Keratinocyte (primary cell): Measurements from ENCODE around the gene CLOCK. TPM values are rescaled to one million over a fixed set of nuclear protein-coding genes. Genes with fewer than 3 reads are reported as not detected.
A peak's percentile ranks its signal among the peaks of the same experiment; 100 is the strongest.

Experiments
- DNase-seq: peaks from one replicate; pipeline ENCODE4 v3.0.0-alpha.2; 2011; ENCODE audit warnings: low read depth, missing footprints, low spot score
- FAIRE-seq: peaks from 2 replicates; lab custom pipeline; 2011; peaks lifted over from hg19 to GRCh38; lab: Jason Lieb, UNC
- H2AFZ ChIP-seq: 2 replicates; pipeline ENCODE4 v1.6.0; 2012; ENCODE audit warnings: low read length, control low read depth, inconsistent platforms; ENCODE audit not compliant: control insufficient read depth
- H3K27ac ChIP-seq: 2 replicates; pipeline ENCODE4 v1.5.1; 2011; ENCODE audit warnings: low read length; ENCODE audit not compliant: control insufficient read depth, insufficient read depth
- H3K27me3 ChIP-seq: 3 replicates; pipeline ENCODE4 v1.6.0; 2011; ENCODE audit warnings: low read length; ENCODE audit not compliant: control insufficient read depth, insufficient read depth; ENCODE audit errors: extremely low read depth
- H3K36me3 ChIP-seq, 2 experiments: 2 replicates in 1 of 2; 3 replicates in 1 of 2; pipeline ENCODE4 v1.5.1; 2011; ENCODE audit warnings: low read length in 2 of 2, mild to moderate bottlenecking in 1 of 2; ENCODE audit not compliant: control insufficient read depth in 2 of 2, insufficient read depth in 2 of 2; ENCODE audit errors: extremely low read depth in 1 of 2
- H3K4me1 ChIP-seq: 3 replicates; pipeline ENCODE4 v1.5.1; 2011; ENCODE audit warnings: low read length; ENCODE audit not compliant: control insufficient read depth, insufficient read depth; ENCODE audit errors: extremely low read depth
- H3K4me2 ChIP-seq: 3 replicates; pipeline ENCODE4 v1.6.0; 2011; ENCODE audit warnings: low read depth, low read length; ENCODE audit not compliant: control insufficient read depth, insufficient read depth; ENCODE audit errors: extremely low read depth
- H3K4me3 ChIP-seq, 3 experiments: fragments of 200-600 bp in 1 of 3; sonication (generic) in 1 of 3; 2 replicates in 2 of 3; 3 replicates in 1 of 3; pipeline ENCODE4 v1.5.1; 2011 to 2016; ENCODE audit warnings: low read length in 3 of 3, mild to moderate bottlenecking in 3 of 3, control low read depth in 2 of 3, inconsistent platforms in 1 of 3, low read depth in 1 of 3, mixed read lengths in 1 of 3, mixed run types in 1 of 3, moderate library complexity in 1 of 3; ENCODE audit not compliant: control insufficient read depth in 2 of 3, insufficient read depth in 2 of 3; ENCODE audit errors: extremely low read depth in 1 of 3
- H3K79me2 ChIP-seq: 2 replicates; pipeline ENCODE4 v1.6.0; 2012; ENCODE audit warnings: low read length; ENCODE audit not compliant: control insufficient read depth, insufficient read depth
- H3K9ac ChIP-seq: 3 replicates; pipeline ENCODE4 v1.6.0; 2011; ENCODE audit warnings: low read length; ENCODE audit not compliant: control insufficient read depth, insufficient read depth; ENCODE audit errors: extremely low read depth
- H3K9me1 ChIP-seq: 3 replicates; pipeline ENCODE4 v1.6.0; 2011; ENCODE audit warnings: low read length; ENCODE audit not compliant: control insufficient read depth, insufficient read depth; ENCODE audit errors: extremely low read depth
- H3K9me3 ChIP-seq: 2 replicates; pipeline ENCODE4 v1.5.1; 2012; ENCODE audit warnings: low read depth, low read length; ENCODE audit not compliant: control insufficient read depth
- H4K20me1 ChIP-seq: 3 replicates; pipeline ENCODE4 v1.6.0; 2011; ENCODE audit warnings: low read length; ENCODE audit not compliant: control insufficient read depth, insufficient read depth; ENCODE audit errors: extremely low read depth
- EZH2 ChIP-seq: IDR thresholded peaks from one replicate; pipeline ENCODE4 v1.6.1; 2012; ENCODE audit warnings: inconsistent platforms, mild to moderate bottlenecking, low read length, moderate library complexity
- dilution Hi-C: fragments of 300-500 bp; cut with MboI; formaldehyde crosslinking; loops from one replicate; pipeline ENCODE4 v1.7.0; 2020; ENCODE audit warnings: low sequenced_read_pairs; ENCODE audit not compliant: extremely low pct_ligation_motif_present
- polyA plus RNA-seq, 5 experiments: library from polyadenylated mRNA; depleted of rRNA in 3 of 5; stranded (reverse) in 3 of 5; stranded (forward) in 1 of 5; unstranded in 1 of 5; fragments of >200 nt; gene quantifications; 1 replicate in 1 of 5; 2 replicates in 3 of 5; 3 replicates in 1 of 5; pipeline versions ENCODE4 v1.2.1 to v1.2.3, GENCODE V29; 2011 to 2012; ENCODE audit warnings: missing spikeins in 2 of 5, low read depth in 1 of 5, low replicate concordance in 1 of 5
- TF ChIP-seq, protein P1 (sequence below), 3 experiments: IDR thresholded peaks in 1 of 3; conservative IDR thresholded peaks in 1 of 3; optimal IDR thresholded peaks in 1 of 3; 2 replicates in 2 of 3; 3 replicates in 1 of 3; pipeline versions ENCODE3 to v1.5.1; 2011; ENCODE audit warnings: low read length in 3 of 3, mild to moderate bottlenecking in 3 of 3, moderate library complexity in 2 of 3, control low read depth in 1 of 3, inconsistent platforms in 1 of 3; ENCODE audit not compliant: insufficient read depth in 2 of 3; ENCODE audit errors: extremely low read depth in 1 of 3

Gene CLOCK
- polyA plus RNA-seq, 1 donor (not counting 4 experiments of a cell fraction or from before 2014, with no cell fraction given), result 27.1 TPM

GRCh38 chr4:55561889-55562288, 15.2 kb upstream of the CLOCK start:
- Histone ChIP-seq H3K9ac (no peak overlapping the region), H3K27me3 (no peaks in the 10 kb centered on the region), H3K4me1 (no peaks in the 10 kb centered on the region), H3K27ac (no peak overlapping the region), H2AFZ (no peak overlapping the region), H4K20me1 (no peaks in the 10 kb centered on the region), H3K79me2 (no peaks in the 10 kb centered on the region), H3K4me3 (no peak overlapping the region), H3K9me3 (no peaks in the 10 kb centered on the region), H3K4me2 (no peak overlapping the region), H3K36me3 (no peaks in the 10 kb centered on the region), H3K9me1 (no peaks in the 10 kb centered on the region)
- dilution Hi-C loops, result no loop called here
- no peak for DNase-seq
- TF ChIP-seq, protein P1, sequence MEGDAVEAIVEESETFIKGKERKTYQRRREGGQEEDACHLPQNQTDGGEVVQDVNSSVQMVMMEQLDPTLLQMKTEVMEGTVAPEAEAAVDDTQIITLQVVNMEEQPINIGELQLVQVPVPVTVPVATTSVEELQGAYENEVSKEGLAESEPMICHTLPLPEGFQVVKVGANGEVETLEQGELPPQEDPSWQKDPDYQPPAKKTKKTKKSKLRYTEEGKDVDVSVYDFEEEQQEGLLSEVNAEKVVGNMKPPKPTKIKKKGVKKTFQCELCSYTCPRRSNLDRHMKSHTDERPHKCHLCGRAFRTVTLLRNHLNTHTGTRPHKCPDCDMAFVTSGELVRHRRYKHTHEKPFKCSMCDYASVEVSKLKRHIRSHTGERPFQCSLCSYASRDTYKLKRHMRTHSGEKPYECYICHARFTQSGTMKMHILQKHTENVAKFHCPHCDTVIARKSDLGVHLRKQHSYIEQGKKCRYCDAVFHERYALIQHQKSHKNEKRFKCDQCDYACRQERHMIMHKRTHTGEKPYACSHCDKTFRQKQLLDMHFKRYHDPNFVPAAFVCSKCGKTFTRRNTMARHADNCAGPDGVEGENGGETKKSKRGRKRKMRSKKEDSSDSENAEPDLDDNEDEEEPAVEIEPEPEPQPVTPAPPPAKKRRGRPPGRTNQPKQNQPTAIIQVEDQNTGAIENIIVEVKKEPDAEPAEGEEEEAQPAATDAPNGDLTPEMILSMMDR (optimal IDR thresholded peaks at IDR 0.05 in 1 of 3, IDR thresholded peaks at IDR 0.05 in 1 of 3, conservative IDR thresholded peaks at IDR 0.05 in 1 of 3; ENCODE audit: extremely low read depth in 1 of 3, insufficient read depth in 2 of 3, low read length in 3 of 3), result no peak
- no peak for TF ChIP-seq EZH2
- FAIRE-seq, result peak; percentile 43

GRCh38 chr4:55560096-55560495, 13.4 kb upstream of the CLOCK start:
- no peak overlapping the region for H3K4me2 ChIP-seq

More at GRCh38 chr4:55560096-55560495, 13.4 kb upstream of the CLOCK start:
- Histone ChIP-seq H2AFZ (no peak overlapping the region), H3K27me3 (no peaks in the 10 kb centered on the region), H3K27ac (no peak overlapping the region), H3K79me2 (no peaks in the 10 kb centered on the region), H4K20me1 (no peaks in the 10 kb centered on the region), H3K36me3 (no peaks in the 10 kb centered on the region), H3K4me1 (no peaks in the 10 kb centered on the region), H3K9ac (no peak overlapping the region), H3K9me3 (no peaks in the 10 kb centered on the region), H3K9me1 (no peaks in the 10 kb centered on the region), H3K4me3 (no peak overlapping the region)
- TF ChIP-seq EZH2, result no peak
- TF ChIP-seq, protein P1 (optimal IDR thresholded peaks at IDR 0.05 in 1 of 3, IDR thresholded peaks at IDR 0.05 in 1 of 3, conservative IDR thresholded peaks at IDR 0.05 in 1 of 3; ENCODE audit: extremely low read depth in 1 of 3, insufficient read depth in 2 of 3, low read length in 3 of 3), result no peak
- FAIRE-seq (no peak), DNase-seq (no peak)
- dilution Hi-C loops, result no loop called here
